AG09319 (cell line): Measurements from ENCODE around the gene ARRDC4.

Experiments
- DNase-seq: peaks from one replicate; pipeline ENCODE4 v3.0.0-alpha.2; 2010; ENCODE audit warnings: low read depth; ENCODE audit errors: extremely low read depth
- TF ChIP-seq, protein P1 (sequence below): IDR thresholded peaks from 2 replicates; pipeline ENCODE4 v1.5.1; 2011; ENCODE audit warnings: low read depth, mild to moderate bottlenecking, inconsistent platforms, low read length, moderate library complexity

The ARRDC4 gene

DNA sequence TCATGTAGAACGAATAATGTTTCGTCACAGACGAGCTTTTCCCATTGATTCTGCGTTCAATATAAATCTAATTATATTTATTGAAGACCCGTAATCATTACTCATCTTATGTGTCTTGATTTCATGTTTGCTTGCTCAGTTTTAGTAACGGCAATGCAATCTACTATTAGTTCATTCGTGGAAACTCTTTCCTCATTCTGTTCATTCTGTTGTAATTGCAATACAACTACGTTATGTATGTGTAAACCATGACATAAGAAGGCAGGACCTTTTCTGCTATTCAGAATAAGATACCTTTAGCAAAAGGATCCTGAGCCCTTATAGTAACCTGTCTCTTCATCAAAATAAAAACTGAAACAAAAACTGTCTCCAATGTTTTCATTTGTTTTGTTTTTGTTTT lies 6.8 kb upstream of the ARRDC4 start:
- DNase-seq = no peak
- TF ChIP-seq, protein P1, sequence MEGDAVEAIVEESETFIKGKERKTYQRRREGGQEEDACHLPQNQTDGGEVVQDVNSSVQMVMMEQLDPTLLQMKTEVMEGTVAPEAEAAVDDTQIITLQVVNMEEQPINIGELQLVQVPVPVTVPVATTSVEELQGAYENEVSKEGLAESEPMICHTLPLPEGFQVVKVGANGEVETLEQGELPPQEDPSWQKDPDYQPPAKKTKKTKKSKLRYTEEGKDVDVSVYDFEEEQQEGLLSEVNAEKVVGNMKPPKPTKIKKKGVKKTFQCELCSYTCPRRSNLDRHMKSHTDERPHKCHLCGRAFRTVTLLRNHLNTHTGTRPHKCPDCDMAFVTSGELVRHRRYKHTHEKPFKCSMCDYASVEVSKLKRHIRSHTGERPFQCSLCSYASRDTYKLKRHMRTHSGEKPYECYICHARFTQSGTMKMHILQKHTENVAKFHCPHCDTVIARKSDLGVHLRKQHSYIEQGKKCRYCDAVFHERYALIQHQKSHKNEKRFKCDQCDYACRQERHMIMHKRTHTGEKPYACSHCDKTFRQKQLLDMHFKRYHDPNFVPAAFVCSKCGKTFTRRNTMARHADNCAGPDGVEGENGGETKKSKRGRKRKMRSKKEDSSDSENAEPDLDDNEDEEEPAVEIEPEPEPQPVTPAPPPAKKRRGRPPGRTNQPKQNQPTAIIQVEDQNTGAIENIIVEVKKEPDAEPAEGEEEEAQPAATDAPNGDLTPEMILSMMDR = no peak

DNA sequence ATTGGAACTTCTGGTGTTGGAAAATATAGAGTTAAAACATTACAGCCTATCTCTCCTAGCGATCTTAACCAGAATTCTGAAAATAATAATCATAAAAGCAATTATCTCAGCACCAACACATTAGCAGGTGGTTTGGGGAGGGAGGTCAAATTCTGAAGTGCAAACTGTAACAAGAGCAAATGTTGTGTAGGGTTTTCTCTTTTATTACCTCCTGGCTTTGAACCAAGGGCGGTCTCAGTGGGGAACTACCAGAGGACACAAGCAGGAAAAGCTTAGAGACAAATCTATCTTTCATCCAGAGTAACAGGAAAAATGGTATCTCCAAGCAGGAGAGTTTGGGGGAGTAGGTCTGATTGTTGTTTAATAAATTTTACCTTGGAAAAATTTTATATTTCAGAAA lies 5.5 kb upstream of the ARRDC4 start:
- no peak for DNase-seq
- TF ChIP-seq, protein P1 = no peak

DNA sequence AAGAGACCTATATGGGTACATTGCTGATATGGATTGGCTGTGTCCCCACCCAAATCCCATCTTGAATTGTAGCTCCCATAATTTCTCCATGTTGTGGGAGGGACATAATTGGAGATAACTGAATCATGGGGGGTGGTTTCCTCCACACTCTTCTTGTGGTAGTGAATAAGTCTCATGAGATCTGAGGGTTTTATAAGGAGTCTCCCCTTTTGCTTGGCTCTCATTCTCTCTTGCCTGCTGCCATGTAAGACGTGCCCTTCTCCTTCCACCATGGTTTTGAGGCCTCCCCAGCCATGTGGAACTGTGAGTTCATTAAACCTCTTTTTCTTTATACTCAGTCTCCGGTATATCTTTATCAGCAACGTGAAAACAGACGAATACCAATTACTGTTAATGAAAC lies 5.0 kb upstream of the ARRDC4 start:
- TF ChIP-seq, protein P1 = no peak
- DNase-seq = no peak

DNA sequence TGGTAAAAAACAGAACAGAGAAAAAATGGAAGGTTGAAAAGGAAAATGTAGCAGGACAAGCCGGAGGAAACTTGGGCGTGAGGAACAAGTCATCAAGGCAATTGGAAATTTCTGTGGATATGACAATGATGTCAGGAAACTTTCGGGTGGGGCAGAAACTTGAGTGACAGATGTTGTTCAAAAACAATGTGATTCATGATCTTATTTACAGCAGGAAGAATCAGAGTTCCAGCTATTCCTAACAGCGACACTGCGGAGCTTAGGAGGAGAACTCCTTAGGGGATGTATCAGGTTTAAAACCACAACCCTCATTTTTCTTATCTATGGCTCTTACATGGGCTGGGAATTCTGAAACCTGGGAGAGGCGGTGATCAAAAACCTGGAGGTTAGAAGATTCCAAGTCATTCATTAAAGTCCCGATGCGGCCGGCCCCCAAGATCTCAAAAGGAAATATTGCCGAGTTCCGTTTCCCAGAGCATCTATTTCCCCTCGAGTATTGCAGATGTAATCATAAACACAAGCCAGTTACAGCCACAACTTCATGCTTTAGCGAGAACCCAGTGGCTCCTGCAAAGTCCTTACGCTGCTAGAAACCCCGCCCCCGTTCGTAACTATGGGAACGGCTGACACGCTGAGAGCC lies 659 bp upstream of the ARRDC4 start:
- TF ChIP-seq, protein P1 = no peak
- DNase-seq = no peak

DNA sequence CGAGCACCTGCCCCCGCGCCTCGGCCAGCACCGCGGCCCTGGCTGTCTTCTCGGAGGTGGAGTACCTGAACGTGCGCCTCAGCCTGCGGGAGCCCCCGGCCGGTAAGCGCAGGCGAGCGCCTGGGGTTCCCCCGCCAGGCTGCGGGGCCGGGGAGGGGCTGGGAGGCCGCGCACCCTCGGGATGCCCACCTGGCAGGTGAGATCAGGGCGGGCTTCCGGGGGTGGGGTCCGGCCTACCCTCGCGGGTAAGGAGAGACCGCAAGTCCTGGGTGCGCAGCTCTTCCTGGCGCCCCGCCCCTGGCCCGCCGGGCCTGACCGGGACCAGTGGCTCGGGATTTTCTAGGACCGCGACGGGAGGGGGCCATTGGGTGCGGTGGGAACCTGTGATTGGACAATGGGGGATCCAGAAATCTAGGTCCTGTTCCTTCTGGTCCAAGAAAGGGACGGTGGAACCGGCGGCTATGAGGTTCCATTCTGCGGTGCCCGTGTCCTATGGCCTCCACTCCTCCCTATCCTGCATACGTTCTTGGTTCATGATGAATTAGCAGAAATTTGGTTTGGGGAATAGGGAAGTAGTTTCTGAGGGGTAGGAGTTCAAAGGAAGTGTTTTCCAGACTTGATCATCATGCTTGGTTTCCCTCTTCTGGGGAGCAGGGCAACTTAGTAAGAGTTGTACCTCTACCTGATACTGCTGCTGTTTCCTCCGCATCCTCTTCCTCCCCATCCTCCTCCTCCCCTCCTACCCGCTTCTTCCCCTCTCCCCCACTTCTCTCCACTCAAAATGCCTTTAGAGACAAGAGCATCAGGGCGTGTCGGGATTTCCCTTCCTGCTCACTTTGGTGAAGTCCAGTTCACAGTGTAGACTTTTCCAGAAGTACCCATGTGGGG lies 808 bp downstream of the ARRDC4 start:
- no peak for DNase-seq
- TF ChIP-seq, protein P1 = no peak

DNA sequence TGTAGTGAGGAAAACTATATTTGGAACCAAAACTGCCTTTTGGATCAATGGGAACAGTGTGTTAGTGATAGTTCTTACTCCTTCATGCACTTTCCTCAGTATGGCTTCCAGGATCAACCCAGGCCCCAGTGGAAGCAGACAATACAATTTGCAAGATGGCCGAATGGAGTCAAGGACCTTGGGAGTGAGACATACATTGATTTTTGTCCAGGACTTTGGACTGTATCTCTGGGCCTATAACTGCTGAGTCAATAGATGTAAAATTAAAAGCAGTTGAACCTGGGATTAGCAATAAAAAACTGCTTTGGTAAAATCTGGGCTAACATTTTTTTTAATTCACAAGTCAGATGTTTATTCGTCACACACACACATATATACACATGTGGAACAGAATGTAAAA lies 1.8 kb downstream of the ARRDC4 start:
- no peak for DNase-seq
- TF ChIP-seq, protein P1 = no peak

DNA sequence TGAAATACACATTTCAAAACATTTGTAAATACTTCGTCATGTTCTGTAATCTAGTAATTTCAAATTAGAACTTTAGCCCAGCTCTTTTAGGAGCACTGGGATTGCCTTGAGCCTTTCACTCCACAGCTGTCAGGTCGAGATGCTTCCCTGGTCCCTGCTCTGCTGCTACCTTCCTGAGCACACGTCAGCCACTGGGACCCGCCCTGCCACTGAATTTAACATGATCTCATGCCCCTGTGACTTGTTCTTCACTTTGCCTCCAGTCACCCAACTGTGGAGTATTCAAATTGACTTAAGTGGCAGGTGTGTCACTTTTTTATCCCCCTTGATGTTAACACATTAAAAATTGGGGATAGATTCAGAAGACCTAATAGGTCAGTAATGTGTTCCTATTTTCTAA lies 3.3 kb downstream of the ARRDC4 start:
- no peak for DNase-seq
- TF ChIP-seq, protein P1 = no peak
